RWPE1 (cell line): Measurements from ENCODE around the gene OR6J1.
"Not testable (repeated sequence)": the region's sequence is repeated elsewhere in the genome, so short reads cannot be mapped to it uniquely, and the experiment has no call there.

Experiments used
- CTCF ChIA-PET: fragments of 350-600 bp; sonication (Branson Sonifier 250); formaldehyde crosslinking; extraction: SDS; loops from one replicate; lab custom pipeline; 2021; lab: Yijun Ruan, JAX
- POLR2A ChIA-PET: fragments of 400-600 bp; formaldehyde crosslinking; extraction: SDS; loops from one replicate; lab custom pipeline; 2020; ENCODE audit warnings: antibody characterized with exemption; ENCODE audit not compliant: low non-redundant PET; lab: Yijun Ruan, JAX
- DNase-seq: peaks from one replicate; pipeline ENCODE4 v3.0.0; 2012; ENCODE audit warnings: low spot score
- H3K27ac ChIP-seq: fragments of 450-650 bp; 2 replicates; pipeline ENCODE4 v1.5.1; 2017
- CTCF ChIP-seq: fragments of 450-650 bp; conservative IDR thresholded peaks from 2 replicates; pipeline ENCODE4 v1.5.1; 2017; ENCODE audit warnings: low read depth, mild to moderate bottlenecking

Gene OR6J1

DNA sequence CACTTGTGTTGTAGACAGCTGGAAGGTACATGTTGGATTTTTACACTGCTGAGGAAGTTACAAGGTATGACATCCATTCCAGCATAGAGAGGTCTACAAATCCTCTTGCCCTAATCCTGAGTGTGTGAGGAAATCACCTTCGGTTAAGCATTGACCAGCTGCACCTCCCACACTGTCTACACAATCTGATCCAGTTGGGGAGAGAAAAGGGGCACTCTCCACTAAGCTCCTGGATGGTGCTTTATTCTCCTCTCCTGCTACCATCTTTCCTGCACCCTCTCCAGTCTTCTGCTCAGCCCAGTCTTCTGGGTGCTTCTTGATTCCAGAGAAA is at the start of gene OR6J1:
Gene OR6J1 (minus strand): TSS at position 48 of the 331 bp plus-strand sequence. CDS start 9,541 bp downstream, outside the sequence.
- DNase-seq: no peak
- ChIA-PET POLR2A (no interaction called here), CTCF (interaction anchor here (0.6 kb wide), 2 partner anchors 56 to 109 kb away, joined by 3 to 4 read pairs; no protein-coding TSS in a partner anchor)
- TF ChIP-seq CTCF: no peak
- H3K27ac ChIP-seq: peak within 1 kb of the TSS; percentile 90

DNA sequence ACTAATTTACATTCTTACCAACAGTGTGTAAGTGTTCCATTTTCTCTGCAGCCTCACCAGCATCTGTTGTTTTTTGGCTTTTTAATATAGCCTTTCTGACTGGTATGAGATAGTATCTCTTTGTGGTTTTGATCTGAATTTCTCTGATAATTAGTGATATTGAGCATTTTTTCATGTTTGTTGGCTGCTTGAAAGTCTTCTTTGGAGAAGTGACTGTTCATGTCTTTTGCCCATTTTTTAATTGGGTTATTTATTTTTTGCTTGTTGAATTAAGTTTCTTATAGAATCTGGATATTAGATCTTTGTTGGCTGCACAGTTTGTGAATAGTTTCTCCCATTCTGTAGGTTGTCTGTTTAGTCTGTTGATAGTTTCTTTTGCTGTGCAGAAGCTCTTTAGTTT is 48.0 kb upstream of the OR6J1 start:
- CTCF ChIA-PET: no interaction called here
- no peak for TF ChIP-seq CTCF
- no peak for DNase-seq
- H3K27ac ChIP-seq: no peak overlapping the region
- POLR2A ChIA-PET: no interaction called here

DNA sequence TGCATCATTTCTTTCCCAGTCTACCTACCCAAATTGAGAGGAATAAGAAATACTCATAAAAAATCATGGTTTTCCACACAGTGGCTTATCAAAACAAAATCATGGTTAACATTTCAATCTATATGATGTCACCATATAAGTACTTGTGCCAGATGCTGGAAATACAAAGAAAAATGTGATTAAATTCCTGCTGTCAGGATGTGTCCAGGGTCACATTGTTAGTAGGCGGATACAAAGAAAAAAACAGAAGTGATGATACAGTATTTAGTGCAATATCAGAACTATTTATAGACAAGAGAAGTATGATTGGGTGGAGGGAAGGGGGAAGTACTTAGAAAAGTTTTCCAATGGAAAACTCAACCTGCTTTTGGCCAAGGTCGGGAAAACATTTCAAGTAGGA is 47.0 kb upstream of the OR6J1 start:
- H3K27ac ChIP-seq: no peak overlapping the region
- TF ChIP-seq CTCF: no peak
- DNase-seq: no peak
- ChIA-PET POLR2A (no interaction called here), CTCF (no interaction called here)

DNA sequence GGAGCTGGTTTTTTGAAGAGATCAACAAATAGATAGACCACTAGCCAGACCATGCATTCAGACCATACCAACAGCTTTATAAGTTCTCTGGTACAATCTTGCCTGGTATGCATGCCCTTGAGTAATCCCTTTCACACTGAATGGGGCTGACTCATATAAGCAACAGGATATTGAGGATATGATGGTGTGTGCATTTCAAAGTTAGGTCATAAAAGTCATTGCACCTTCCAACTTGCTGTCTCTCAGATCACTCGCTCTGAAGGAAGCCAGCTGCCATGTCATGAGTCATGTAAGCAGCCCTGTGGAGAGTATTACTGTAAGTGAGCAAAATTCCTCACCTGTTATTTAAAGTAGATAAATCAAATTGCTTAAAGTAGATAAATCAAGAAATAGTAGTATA is 45.0 kb upstream of the OR6J1 start:
- CTCF ChIA-PET: interaction anchor here (0.6 to 1.4 kb wide), 3 partner anchors 36 to 1233 kb away, joined by 3 to 5 read pairs (median 5); no protein-coding TSS in a partner anchor
- DNase-seq: peak; percentile 83
- TF ChIP-seq CTCF: no peak
- POLR2A ChIA-PET: no interaction called here
- no peak overlapping the region; the same call in 1 of the 2 replicates for H3K27ac ChIP-seq

DNA sequence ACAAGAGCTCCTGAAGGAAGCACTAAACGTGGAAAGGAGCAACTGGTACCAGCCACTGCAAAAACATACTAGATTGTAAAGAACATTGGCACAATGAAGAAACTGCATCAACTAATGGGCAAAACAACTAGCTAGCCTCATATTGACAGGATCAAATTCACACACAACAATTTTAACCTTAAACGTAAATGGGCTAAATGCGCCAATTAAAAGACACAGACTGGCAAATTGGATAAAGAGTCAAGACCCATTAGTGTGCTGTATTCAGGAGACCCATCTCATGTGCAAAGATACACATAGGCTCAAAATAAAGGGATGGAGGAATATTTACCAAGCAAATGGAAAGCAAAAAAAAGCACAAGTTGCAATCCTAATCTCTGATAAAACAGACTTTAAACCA is 43.8 kb upstream of the OR6J1 start:
- CTCF ChIA-PET, DNase-seq, POLR2A ChIA-PET, H3K27ac ChIP-seq: not testable (repeated sequence)

- DNase-seq, POLR2A ChIA-PET, H3K27ac ChIP-seq: not testable (repeated sequence)
- CTCF ChIA-PET: interaction anchor here (0.6 kb wide), 2 partner anchors 30 to 189 kb away, joined by 3 to 4 read pairs; no protein-coding TSS in a partner anchor
Observed at GRCh38 chr14:22686176-22686611, 42.0 kb upstream of the OR6J1 start.

DNA sequence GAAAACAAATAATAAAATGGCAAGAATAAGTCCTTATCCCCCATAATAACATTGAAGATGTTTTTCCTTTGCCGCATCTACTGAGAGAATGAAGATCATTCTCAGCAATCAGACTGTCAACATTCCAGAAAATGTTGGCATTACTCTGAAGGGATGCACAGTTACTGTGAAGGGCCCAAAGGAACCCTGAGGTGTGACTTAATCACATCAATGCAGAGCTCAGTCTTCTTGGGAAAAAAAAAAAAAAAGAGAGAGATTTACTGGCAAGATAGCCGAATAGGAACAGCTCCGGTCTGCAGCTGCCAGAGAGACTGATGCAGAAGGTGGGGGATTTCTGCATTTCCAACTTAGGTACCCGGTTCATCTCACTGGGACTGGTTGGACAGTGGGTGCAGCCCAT is 41.3 kb upstream of the OR6J1 start:
- H3K27ac ChIP-seq: no peak overlapping the region
- DNase-seq: no peak
- CTCF ChIA-PET: no interaction called here
- POLR2A ChIA-PET: no interaction called here
- TF ChIP-seq CTCF: no peak

DNA sequence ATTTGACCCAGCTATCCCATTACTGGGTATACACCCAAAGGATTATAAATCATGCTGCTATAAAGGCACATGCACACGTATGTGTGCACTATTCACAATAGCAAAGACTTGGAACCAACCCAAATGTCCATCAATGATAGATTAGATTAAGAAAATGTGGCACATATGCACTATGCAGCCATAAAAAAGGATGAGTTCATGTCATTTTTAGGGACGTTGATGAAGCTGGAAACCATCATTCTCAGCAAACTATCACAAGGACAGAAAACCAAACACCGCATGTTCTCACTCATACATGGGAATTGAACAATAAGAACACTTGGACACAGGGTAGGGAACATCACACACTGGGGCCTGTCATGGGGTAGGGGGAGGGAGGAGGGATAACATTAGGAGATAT is 39.3 kb upstream of the OR6J1 start:
- CTCF ChIA-PET, H3K27ac ChIP-seq, DNase-seq: not testable (repeated sequence)
- POLR2A ChIA-PET: interaction anchor here (0.6 kb wide), 1 partner anchor 78 kb away, joined by 3 read pairs; no protein-coding TSS in a partner anchor
